Keratinocyte (primary cell): ENCODE results near the gene H1-8.

Experiments
- CTCF ChIP-seq, 3 experiments: IDR thresholded peaks in 1 of 3; conservative IDR thresholded peaks in 1 of 3; optimal IDR thresholded peaks in 1 of 3; 2 replicates in 2 of 3; 3 replicates in 1 of 3; pipeline versions ENCODE3 to v1.5.1; 2011; ENCODE audit warnings: low read length in 3 of 3, mild to moderate bottlenecking in 3 of 3, moderate library complexity in 2 of 3, control low read depth in 1 of 3, inconsistent platforms in 1 of 3; ENCODE audit not compliant: insufficient read depth in 2 of 3; ENCODE audit errors: extremely low read depth in 1 of 3
- EZH2 ChIP-seq: IDR thresholded peaks from one replicate; pipeline ENCODE4 v1.6.1; 2012; ENCODE audit warnings: inconsistent platforms, mild to moderate bottlenecking, low read length, moderate library complexity

GRCh38 chr3:129534428-129535027, 8.4 kb upstream of the H1-8 start:
- TF ChIP-seq EZH2 = no peak
- no peak for TF ChIP-seq CTCF (optimal IDR thresholded peaks at IDR 0.05 in 1 of 3, IDR thresholded peaks at IDR 0.05 in 1 of 3, conservative IDR thresholded peaks at IDR 0.05 in 1 of 3; ENCODE audit: extremely low read depth in 1 of 3, insufficient read depth in 2 of 3, low read length in 3 of 3)
